Tongue (tissue), 2 donors: ENCODE results near the gene CTPS1. TPM values are rescaled to one million over a fixed set of nuclear protein-coding genes. Genes with fewer than 3 reads are reported as not detected.

Experiments
- DNase-seq: peaks from one replicate; pipeline ENCODE4 v3.0.0-alpha.2; 2015
- total RNA-seq: library from RNA; depleted of rRNA; stranded (reverse); fragments of >200 nt; gene quantifications from one replicate; pipeline ENCODE4 v1.2.3, GENCODE V29; 2014

The CTPS1 gene
- total RNA-seq, 1 donor from 2014 or later = 22.2 TPM

GRCh38 chr1:41003127-41003639 lies 23.7 kb downstream of the CTPS1 start:
- no peak for DNase-seq

GRCh38 chr1:41003640-41004220 lies 24.2 kb downstream of the CTPS1 start:
- peak; percentile 98 for DNase-seq

GRCh38 chr1:41005876-41006275 lies 26.4 kb downstream of the CTPS1 start:
- no peak for DNase-seq

- DNase-seq = no peak
These were observed 27.7 kb downstream of the CTPS1 start for GRCh38 chr1:41006942-41007865.

GRCh38 chr1:41009466-41009865 lies 30.0 kb downstream of the CTPS1 start:
- no peak for DNase-seq

- DNase-seq = no peak
These were observed 30.8 kb downstream of the CTPS1 start for GRCh38 chr1:41010345-41010744.

GRCh38 chr1:41013024-41013423 lies 33.5 kb downstream of the CTPS1 start:
- DNase-seq = no peak

GRCh38 chr1:41013796-41014195 lies 34.3 kb downstream of the CTPS1 start:
- no peak for DNase-seq

GRCh38 chr1:41014871-41015270 lies 35.4 kb downstream of the CTPS1 start:
- no peak for DNase-seq

- no peak for DNase-seq
These were observed 35.9 kb downstream of the CTPS1 start for GRCh38 chr1:41015281-41015896.

- DNase-seq = no peak
These were observed 36.5 kb downstream of the CTPS1 start for GRCh38 chr1:41015897-41016470.

GRCh38 chr1:41017141-41018017 lies 37.9 kb downstream of the CTPS1 start:
- DNase-seq = no peak

GRCh38 chr1:41018018-41018410 lies 38.5 kb downstream of the CTPS1 start:
- DNase-seq = no peak

GRCh38 chr1:41019353-41019745 lies 39.9 kb downstream of the CTPS1 start:
- DNase-seq = no peak

- DNase-seq = no peak
These were observed 40.6 kb downstream of the CTPS1 start for GRCh38 chr1:41020109-41020576.

GRCh38 chr1:41020654-41021053 lies 41.2 kb downstream of the CTPS1 start:
- DNase-seq = no peak

GRCh38 chr1:41021526-41022308 lies 42.2 kb downstream of the CTPS1 start, which contains the start of gene SLFNL1:
Gene SLFNL1 (minus strand): TSS chr1:41021725. CDS start chr1:41020660, 1,065 bp downstream.
- DNase-seq = peak; percentile 42

GRCh38 chr1:41022424-41022823 lies 42.9 kb downstream of the CTPS1 start:
- no peak for DNase-seq

- no peak for DNase-seq
These were observed 43.9 kb downstream of the CTPS1 start for GRCh38 chr1:41023279-41023990.

GRCh38 chr1:41024953-41025352 lies 45.5 kb downstream of the CTPS1 start:
- DNase-seq = no peak
